OCI-M2 (cell line): ENCODE measurements around the gene SKA2.
"Not testable (repeated sequence)": the region's sequence is repeated elsewhere in the genome, so short reads cannot be mapped to it uniquely, and the experiment has no call there.

Experiments used
- DNase-seq: peaks from one replicate; lab custom pipeline; 2025; ENCODE audit not compliant: unreplicated experiment; lab: John Stamatoyannopoulos, UW

Gene SKA2

GRCh38 chr17:59154721-59155438 lies at the start of gene SKA2:
Gene SKA2 (minus strand): TSS chr17:59155186. CDS start chr17:59155163, 23 bp downstream.
- DNase-seq, result no peak

GRCh38 chr17:59202320-59202719 lies 47.3 kb upstream of the SKA2 start:
- no peak for DNase-seq

DNA sequence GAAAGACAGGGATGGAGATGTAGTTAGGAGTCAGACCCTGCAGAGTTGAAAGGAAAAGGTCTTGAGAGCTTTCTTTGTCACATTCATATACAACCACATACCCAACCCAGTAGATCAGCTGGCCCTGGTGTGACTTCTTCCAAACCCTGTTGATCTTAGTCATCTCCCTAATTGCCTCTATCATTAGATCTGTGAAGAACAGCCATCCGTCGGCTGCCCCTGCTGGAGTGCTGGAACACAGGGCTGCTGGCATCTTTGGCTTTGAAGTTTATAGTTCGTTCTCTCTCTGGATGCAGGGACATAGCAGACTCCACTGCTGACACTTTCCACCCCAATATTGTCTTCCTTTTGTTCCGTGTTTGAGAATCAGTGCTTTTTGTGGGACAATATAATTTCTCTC lies 44.4 kb upstream of the SKA2 start:
- DNase-seq, result no peak

- no peak for DNase-seq
Observed at GRCh38 chr17:59193336-59193862, 38.4 kb upstream of the SKA2 start.

DNA sequence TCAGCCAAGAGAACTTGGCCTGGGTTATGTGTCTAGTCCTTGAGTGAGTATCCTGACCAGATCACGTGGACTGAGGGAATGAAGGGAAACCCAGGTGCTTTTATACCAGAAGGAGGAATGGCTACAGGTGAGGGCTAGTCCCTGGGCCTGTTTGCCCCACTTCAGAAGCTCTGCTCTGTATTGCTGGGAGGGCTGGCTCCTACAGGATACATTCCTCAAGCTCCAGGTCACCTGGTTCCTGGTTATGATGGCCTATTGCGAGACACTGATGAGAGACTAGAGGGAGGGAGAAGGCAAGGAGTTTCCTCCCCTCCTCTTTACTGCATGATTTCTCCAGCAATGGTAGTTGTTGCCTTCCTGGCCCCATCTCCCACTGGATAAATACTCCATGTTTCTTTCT lies 35.8 kb upstream of the SKA2 start:
- no peak for DNase-seq

- DNase-seq, result no peak
Observed at GRCh38 chr17:59186850-59187249, 31.9 kb upstream of the SKA2 start.

GRCh38 chr17:59185997-59186396 lies 31.0 kb upstream of the SKA2 start:
- no peak for DNase-seq

DNA sequence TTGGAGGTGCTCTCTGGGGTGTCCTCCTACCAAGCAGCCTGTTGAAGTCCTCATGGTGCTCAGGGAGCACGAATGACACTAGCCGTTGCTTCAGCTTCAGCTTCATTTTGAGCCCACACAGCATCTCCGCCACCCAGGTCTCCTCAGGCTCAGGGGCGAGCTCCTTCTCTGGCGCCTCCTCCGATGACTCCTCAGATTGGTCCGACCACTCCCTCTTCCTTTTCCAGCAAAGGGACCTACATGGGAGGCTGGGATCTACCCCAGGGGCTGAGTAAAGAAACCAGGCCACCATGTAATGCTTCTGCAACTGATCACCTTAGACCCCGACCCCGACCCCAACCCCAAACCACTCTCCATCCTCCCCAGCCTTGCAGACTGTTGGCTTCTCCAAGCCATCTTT lies 26.5 kb upstream of the SKA2 start:
- no peak for DNase-seq

- no peak for DNase-seq
Observed at GRCh38 chr17:59180626-59181025, 25.6 kb upstream of the SKA2 start.

DNA sequence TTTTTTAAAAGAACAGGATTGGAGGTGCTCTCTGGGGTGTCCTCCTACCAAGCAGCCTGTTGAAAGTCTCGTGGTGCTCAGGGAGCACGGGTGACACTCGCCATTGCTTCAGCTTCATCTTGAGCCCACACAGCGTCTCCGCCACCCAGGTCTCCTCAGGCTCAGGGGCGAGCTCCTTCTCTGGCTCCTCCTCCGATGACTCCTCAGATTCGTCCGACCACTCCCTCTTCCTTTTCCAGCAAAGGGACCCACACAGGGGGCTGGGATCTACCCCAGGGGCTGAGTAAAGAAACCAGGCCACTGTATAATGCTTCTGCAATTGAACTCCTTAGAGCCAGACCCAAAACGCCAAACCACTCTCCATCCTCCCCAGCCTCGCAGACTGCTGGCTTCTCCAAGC lies 24.6 kb upstream of the SKA2 start:
- not testable (repeated sequence) for DNase-seq

DNA sequence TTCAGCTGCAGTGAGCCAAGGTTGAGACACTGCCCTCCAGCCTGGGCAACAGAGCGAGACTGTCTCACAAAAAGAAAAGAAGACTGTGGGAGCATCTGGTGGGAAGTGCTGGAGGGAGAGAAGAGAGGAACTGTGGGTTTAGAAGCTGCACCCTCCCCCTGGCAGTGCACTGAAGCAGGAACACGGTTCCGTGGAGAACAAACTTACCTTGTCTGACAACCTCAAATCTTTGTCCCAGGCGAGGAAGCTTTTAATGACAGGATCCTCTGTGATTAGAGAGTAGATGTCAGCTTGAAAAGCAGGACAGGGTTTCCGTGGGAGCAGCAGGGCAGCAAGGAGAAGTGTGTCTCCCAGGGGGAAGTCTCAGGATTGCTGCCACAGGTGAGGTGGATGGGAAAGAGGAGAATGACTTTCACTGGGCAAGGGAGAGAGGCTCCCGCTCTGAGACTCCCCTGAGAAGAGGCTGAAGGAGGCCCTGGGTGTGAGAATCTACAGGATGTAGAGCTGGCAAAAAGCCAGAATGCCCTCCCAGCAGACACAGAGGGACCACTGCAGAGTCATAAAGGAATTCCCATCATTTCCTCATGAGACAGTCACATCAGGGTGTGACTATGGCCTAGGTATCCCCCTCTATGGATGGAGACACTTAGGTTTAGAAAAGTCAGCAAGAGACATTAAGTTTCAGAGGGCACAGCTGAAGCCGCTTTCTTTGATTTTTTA lies 23.4 kb upstream of the SKA2 start:
- no peak for DNase-seq

- no peak for DNase-seq
Observed at GRCh38 chr17:59175076-59175475, 20.1 kb upstream of the SKA2 start.

GRCh38 chr17:59174671-59175070 lies 19.7 kb upstream of the SKA2 start:
- DNase-seq, result no peak

DNA sequence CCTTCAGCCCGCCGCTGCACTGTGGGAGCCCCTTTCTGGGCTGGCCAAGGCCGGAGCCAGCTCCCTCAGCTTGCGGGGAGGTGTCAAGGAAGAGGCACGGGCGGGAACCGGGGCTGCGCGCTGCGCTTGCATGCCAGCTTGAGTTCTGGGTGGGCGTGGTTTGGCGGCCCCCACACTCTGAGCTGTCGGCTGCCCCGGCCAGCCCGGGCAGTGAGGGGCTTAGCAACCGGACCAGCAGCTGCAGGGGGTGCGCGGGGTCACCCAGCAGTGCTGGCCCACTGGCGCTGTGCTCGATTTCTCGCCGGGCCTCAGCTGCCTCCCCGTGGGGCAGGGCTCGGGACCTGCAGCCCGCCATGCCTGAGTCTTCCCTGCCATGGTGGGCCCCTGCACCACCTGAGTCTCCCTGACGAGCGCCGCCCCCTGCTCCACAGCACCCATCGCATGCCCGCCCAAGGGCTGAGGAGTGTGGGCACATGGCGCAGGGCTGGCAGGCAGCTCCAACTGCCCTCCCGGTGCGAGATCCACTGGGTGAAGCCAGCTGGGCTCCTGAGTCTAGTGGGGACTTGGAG lies 17.5 kb upstream of the SKA2 start:
- DNase-seq, result no peak

GRCh38 chr17:59167571-59168001 lies 12.6 kb upstream of the SKA2 start:
- no peak for DNase-seq

DNA sequence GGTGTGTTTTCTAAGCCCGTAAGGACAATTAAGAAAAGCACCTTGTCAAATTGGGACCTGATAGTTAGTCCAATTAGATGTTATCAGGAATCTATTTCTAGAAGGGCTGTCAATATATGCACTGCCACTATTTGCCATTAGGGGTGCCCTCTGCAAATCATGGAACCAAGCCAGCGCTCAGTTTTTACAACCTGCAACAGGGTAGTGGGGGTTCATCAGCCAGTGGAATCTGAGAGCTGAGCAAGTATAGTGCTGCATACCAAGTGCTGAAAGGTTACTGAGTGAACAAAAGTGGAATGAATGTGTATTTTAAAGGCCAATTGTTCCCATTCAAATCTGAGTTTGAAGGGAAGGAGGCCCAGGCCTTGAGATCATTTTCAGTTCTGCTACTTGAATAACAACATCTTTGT lies 11.0 kb upstream of the SKA2 start:
- no peak for DNase-seq

DNA sequence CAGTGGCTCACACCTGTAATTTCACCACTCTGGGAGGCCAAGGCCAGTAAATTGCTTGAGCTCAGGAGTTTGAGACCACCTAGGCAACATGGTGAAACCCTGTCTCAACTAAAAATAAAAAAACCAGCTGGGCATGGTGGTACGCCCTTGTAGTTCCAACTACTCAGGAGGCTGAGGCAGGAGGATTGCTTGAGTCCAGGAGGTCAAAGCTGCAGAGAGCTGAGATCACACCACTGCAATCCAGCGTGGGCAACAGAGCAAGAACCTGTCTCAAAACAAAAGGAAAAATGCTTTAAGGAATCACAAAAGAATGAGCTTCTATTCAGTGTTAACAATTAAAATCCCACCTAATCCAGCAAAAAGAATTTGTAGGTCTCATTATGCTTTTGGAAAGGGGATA lies 6.5 kb upstream of the SKA2 start:
- no peak for DNase-seq

- DNase-seq, result no peak
Observed at GRCh38 chr17:59160157-59161025, 5.4 kb upstream of the SKA2 start.

DNA sequence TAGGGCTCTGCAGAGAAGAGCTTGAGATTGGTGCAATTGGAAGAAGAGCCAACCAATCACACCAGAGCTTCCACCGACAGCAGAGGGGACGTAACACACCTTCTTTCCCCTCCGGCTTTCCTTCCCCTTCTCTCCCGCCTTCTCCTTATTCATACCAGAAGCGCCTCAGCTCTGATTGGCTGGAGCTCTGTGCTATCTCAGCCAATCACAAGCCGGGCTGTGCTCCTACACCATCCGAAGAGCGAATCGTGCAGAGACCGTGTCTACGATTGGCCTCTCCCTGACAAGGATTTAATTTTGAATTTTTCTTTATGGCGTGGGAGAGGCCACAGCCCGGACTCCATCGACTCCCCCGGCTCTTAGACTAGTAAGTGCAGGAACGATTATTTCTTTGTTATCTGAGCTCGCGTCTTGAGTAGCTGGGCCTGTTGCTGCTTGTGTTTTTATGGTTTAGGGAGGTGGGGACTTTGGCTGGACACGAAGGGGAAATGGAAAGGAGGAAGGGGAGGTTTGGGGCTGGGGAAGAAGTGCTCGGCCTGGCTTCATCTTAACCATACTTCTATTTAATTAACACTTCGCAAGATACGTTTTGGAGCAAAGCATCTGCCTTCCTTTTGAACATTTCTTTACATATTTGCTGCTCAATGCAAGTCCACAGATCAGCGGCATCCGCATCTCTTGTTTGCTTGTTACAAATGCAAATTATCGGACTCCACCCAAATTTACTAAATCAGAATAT lies 622 bp upstream of the SKA2 start, which contains the start of gene PRR11:
PRR11 (plus strand) TSS at position 308 of the 739 bp plus-strand sequence. CDS start 14,007 bp downstream, outside the sequence.
- peak; percentile 92 for DNase-seq

DNA sequence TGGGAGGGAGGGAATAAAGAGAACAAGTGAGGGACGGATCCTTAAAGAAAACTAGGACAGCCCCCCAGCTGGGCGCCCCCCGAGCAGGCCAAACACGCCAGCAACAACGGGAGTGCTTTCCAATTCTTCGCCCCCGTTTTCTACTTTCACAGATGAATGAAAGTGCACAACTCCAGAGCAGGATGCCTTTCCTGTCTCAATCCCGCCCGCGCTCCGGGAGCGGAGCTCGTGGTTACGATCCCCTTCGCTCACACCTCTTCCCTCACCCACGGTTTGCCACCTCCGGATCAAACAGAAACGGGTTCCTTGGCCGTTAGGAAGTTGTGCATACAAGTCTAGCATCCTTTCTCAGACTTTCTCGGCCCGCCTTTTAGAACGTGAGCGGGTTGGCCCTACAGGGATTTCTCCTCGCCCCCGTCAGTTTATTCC lies 680 bp downstream of the SKA2 start:
- no peak for DNase-seq
